Measurements from ENCODE around the gene IPO11. TPM values are rescaled to one million over a fixed set of nuclear protein-coding genes. Genes with fewer than 3 reads are reported as not detected.

Gene IPO11
- total and polyA plus RNA-seq, 2 of the 13 experiments (the other 11 are each of a cell fraction or from before 2014, with no cell fraction given) = 13.9 to 24.4 TPM

DNA sequence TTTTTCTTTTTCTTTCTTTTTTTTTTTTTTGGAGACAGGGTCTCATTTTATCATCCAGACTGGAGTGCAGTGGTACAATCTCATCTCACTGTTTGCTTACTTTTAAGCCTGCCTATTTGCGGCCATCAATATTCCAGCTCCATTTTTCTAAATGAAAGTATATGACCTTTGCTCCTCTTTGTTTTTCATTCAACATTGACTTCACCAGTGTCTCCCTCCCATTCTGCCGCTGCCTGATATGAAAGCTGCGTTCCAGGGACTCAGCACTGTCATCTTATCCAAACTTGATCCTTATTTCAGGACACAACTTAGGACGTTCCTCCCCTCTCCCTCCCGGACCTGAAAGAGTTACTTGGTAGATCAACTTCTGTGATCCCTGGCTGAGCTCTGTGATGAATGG lies 239.7 kb downstream of the IPO11 start (continued):
- TF ChIP-seq, protein P1, sequence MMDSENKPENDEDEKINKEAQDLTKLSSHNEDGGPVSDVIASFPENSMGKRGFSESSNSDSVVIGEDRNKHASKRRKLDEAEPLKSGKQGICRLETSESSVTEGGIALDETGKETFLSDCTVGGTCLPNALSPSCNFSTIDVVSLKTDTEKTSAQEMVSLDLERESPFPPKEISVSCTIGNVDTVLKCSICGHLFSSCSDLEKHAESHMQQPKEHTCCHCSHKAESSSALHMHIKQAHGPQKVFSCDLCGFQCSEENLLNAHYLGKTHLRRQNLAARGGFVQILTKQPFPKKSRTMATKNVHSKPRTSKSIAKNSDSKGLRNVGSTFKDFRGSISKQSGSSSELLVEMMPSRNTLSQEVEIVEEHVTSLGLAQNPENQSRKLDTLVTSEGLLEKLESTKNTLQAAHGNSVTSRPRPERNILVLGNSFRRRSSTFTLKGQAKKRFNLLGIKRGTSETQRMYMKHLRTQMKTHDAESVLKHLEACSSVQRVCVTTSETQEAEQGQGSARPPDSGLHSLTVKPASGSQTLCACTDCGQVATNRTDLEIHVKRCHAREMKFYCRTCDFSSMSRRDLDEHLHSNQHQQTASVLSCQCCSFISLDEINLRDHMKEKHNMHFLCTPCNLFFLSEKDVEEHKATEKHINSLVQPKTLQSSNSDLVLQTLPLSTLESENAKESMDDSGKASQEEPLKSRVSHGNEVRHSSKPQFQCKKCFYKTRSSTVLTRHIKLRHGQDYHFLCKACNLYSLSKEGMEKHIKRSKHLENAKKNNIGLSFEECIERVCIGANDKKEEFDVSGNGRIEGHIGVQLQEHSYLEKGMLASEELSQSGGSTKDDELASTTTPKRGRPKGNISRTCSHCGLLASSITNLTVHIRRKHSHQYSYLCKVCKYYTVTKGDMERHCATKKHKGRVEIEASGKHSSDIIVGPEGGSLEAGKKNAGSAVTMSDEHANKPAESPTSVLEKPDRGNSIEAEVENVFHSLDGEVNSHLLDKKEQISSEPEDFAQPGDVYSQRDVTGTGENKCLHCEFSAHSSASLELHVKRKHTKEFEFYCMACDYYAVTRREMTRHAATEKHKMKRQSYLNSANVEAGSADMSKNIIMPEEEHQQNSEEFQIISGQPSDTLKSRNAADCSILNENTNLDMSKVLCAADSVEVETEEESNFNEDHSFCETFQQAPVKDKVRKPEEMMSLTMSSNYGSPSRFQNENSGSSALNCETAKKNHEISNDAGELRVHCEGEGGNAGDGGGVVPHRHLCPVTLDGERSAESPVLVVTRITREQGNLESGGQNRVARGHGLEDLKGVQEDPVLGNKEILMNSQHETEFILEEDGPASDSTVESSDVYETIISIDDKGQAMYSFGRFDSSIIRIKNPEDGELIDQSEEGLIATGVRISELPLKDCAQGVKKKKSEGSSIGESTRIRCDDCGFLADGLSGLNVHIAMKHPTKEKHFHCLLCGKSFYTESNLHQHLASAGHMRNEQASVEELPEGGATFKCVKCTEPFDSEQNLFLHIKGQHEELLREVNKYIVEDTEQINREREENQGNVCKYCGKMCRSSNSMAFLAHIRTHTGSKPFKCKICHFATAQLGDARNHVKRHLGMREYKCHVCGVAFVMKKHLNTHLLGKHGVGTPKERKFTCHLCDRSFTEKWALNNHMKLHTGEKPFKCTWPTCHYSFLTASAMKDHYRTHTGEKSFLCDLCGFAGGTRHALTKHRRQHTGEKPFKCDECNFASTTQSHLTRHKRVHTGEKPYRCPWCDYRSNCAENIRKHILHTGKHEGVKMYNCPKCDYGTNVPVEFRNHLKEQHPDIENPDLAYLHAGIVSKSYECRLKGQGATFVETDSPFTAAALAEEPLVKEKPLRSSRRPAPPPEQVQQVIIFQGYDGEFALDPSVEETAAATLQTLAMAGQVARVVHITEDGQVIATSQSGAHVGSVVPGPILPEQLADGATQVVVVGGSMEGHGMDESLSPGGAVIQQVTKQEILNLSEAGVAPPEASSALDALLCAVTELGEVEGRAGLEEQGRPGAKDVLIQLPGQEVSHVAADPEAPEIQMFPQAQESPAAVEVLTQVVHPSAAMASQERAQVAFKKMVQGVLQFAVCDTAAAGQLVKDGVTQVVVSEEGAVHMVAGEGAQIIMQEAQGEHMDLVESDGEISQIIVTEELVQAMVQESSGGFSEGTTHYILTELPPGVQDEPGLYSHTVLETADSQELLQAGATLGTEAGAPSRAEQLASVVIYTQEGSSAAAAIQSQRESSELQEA (CRISPR knock-in tag; IDR thresholded peaks at IDR 0.05; ENCODE audit: not compliant biosample characterization) = no peak
- TF ChIP-seq, protein P2, sequence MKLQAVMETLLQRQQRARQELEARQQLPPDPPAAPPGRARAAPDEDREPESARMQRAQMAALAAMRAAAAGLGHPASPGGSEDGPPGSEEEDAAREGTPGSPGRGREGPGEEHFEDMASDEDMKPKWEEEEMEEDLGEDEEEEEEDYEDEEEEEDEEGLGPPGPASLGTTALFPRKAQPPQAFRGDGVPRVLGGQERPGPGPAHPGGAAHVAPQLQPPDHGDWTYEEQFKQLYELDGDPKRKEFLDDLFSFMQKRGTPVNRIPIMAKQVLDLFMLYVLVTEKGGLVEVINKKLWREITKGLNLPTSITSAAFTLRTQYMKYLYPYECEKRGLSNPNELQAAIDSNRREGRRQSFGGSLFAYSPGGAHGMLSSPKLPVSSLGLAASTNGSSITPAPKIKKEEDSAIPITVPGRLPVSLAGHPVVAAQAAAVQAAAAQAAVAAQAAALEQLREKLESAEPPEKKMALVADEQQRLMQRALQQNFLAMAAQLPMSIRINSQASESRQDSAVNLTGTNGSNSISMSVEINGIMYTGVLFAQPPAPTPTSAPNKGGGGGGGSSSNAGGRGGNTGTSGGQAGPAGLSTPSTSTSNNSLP (IDR thresholded peaks at IDR 0.05; ENCODE audit: low read depth, low read length) = peak; percentile 45; the same call in 1 of the 2 replicates
- TF ChIP-seq, protein P3, sequence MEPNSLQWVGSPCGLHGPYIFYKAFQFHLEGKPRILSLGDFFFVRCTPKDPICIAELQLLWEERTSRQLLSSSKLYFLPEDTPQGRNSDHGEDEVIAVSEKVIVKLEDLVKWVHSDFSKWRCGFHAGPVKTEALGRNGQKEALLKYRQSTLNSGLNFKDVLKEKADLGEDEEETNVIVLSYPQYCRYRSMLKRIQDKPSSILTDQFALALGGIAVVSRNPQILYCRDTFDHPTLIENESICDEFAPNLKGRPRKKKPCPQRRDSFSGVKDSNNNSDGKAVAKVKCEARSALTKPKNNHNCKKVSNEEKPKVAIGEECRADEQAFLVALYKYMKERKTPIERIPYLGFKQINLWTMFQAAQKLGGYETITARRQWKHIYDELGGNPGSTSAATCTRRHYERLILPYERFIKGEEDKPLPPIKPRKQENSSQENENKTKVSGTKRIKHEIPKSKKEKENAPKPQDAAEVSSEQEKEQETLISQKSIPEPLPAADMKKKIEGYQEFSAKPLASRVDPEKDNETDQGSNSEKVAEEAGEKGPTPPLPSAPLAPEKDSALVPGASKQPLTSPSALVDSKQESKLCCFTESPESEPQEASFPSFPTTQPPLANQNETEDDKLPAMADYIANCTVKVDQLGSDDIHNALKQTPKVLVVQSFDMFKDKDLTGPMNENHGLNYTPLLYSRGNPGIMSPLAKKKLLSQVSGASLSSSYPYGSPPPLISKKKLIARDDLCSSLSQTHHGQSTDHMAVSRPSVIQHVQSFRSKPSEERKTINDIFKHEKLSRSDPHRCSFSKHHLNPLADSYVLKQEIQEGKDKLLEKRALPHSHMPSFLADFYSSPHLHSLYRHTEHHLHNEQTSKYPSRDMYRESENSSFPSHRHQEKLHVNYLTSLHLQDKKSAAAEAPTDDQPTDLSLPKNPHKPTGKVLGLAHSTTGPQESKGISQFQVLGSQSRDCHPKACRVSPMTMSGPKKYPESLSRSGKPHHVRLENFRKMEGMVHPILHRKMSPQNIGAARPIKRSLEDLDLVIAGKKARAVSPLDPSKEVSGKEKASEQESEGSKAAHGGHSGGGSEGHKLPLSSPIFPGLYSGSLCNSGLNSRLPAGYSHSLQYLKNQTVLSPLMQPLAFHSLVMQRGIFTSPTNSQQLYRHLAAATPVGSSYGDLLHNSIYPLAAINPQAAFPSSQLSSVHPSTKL (CRISPR knock-in tag; IDR thresholded peaks at IDR 0.05) = peak; percentile 73
- TF ChIP-seq ZBTB42 (CRISPR knock-in tag; IDR thresholded peaks at IDR 0.05) (no peak), ZNF749 (CRISPR knock-in tag; IDR thresholded peaks at IDR 0.05; ENCODE audit: borderline replicate concordance) (no peak), ZNF264 (CRISPR knock-in tag; IDR thresholded peaks at IDR 0.05) (no peak), SIX4 (CRISPR knock-in tag; IDR thresholded peaks at IDR 0.05) (no peak), JUN (CRISPR knock-in tag; IDR thresholded peaks at IDR 0.05) (no peak), ZNF614 (CRISPR knock-in tag; IDR thresholded peaks at IDR 0.05; ENCODE audit: borderline replicate concordance) (no peak), KDM1A (CRISPR knock-in tag; IDR thresholded peaks at IDR 0.05) (no peak), KDM2A (CRISPR knock-in tag; IDR thresholded peaks at IDR 0.05; ENCODE audit: borderline replicate concordance, low read depth) (no peak)
- TF ChIP-seq, protein P4, sequence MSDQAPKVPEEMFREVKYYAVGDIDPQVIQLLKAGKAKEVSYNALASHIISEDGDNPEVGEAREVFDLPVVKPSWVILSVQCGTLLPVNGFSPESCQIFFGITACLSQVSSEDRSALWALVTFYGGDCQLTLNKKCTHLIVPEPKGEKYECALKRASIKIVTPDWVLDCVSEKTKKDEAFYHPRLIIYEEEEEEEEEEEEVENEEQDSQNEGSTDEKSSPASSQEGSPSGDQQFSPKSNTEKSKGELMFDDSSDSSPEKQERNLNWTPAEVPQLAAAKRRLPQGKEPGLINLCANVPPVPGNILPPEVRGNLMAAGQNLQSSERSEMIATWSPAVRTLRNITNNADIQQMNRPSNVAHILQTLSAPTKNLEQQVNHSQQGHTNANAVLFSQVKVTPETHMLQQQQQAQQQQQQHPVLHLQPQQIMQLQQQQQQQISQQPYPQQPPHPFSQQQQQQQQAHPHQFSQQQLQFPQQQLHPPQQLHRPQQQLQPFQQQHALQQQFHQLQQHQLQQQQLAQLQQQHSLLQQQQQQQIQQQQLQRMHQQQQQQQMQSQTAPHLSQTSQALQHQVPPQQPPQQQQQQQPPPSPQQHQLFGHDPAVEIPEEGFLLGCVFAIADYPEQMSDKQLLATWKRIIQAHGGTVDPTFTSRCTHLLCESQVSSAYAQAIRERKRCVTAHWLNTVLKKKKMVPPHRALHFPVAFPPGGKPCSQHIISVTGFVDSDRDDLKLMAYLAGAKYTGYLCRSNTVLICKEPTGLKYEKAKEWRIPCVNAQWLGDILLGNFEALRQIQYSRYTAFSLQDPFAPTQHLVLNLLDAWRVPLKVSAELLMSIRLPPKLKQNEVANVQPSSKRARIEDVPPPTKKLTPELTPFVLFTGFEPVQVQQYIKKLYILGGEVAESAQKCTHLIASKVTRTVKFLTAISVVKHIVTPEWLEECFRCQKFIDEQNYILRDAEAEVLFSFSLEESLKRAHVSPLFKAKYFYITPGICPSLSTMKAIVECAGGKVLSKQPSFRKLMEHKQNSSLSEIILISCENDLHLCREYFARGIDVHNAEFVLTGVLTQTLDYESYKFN (CRISPR knock-in tag; conservative IDR thresholded peaks at IDR 0.05) = peak; percentile 50

Measured in HepG2 (cell line).